Measurements from ENCODE around the gene TRIM32. TPM values are rescaled to one million over a fixed set of nuclear protein-coding genes. Genes with fewer than 3 reads are reported as not detected.

TRIM32 gene
- total RNA-seq, 1 experiment from 2014 or later = 11.6 TPM

GRCh38 chr9:116658265-116658664 lies 28.8 kb upstream of the TRIM32 start:
- Histone ChIP-seq H2AFZ (ENCODE audit: low read length) (no peak overlapping the region), H3K9me3 (ENCODE audit: low read length) (no peaks in the 10 kb centered on the region), H3K79me2 (ENCODE audit: low read length) (no peaks in the 10 kb centered on the region), H3F3A (ENCODE audit: low read length, unreplicated experiment) (no peaks in the 10 kb centered on the region), H3K4me1 (ENCODE audit: insufficient read depth, low read length) (peaks cover 7% of the 10 kb centered on the region; the same call in 1 of the 2 replicates), H3K9me2 (replicated peaks; ENCODE audit: low read length) (no peaks in the 10 kb centered on the region), H3K27ac (ENCODE audit: low read length) (no peak overlapping the region), H3K4me2 (ENCODE audit: low read length) (no peak overlapping the region), H3K27me3 (ENCODE audit: low read length) (no peaks in the 10 kb centered on the region), H3K4me3 (ENCODE audit: low read length) (no peak overlapping the region), H3K36me3 (ENCODE audit: low read depth, low read length) (no peaks in the 10 kb centered on the region), H3K9ac (ENCODE audit: low read length) (no peak overlapping the region), H4K20me1 (ENCODE audit: low read length) (no peaks in the 10 kb centered on the region)
- ChIA-PET CTCF (no interaction called here), POLR2A (ENCODE audit: unreplicated experiment) (no interaction called here)
- no peak for DNase-seq
- BruUV-seq (replicated peaks) = no TSS peak
- intact Hi-C loops (cut with micrococcal nuclease) = no loop called here
- no peak for ATAC-seq
- TF ChIP-seq CTCF (conservative IDR thresholded peaks at IDR 0.05; ENCODE audit: low read depth, low read length) = no peak
- TF ChIP-seq EZH2phosphoT487 (IDR thresholded peaks at IDR 0.05; ENCODE audit: borderline replicate concordance, low read length) = no peak
- TF ChIP-seq EZH2 (IDR thresholded peaks at IDR 0.05; ENCODE audit: low read length, unreplicated experiment) = no peak

DNA sequence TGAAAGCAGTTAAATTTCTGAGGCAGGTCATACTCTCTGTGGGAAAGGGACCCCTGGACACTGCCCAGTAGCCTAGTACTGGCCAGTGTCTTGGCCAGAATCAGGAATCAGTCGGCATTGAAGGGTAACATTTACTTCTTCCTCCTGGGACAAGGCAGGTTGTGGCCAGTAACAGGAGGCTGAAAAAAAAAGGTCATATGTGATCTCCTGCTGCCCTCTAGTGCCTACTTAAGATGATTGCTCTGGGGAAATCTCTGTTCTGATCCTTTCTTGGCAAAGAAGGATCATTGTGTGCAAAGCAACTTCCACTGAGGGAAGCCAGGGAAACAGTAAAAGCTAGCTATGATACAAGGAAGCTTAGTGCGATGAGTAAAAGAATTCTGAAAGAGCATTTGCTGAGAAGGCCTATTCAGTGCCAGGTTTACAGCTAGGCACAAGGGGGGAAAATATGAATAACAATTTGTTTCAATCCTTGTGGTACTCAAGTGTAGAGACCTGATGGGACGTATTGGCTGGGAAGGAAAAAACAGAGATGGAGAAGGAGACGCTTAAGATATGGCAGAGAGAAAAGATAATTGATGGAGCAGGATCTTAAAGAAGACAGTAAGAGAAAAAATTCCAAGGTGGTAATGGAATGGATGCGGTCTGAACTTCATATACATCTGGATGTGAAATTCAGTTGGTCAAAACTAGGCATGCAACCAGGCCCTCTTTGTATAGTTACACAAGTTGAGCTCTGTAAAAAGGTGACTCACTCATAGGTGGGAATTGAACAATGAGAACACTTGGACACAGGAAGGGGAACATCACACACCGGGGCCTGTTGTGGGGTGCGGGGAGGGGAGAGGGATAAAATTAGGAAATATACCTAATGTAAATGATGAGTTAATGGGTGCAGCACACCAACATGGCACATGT lies 25.8 kb upstream of the TRIM32 start:
- no peaks in the 10 kb centered on the region for H4K20me1 ChIP-seq (ENCODE audit: low read length)
- no peaks in the 10 kb centered on the region for H3F3A ChIP-seq (ENCODE audit: low read length, unreplicated experiment)
- H3K36me3 ChIP-seq (ENCODE audit: low read depth, low read length) = no peaks in the 10 kb centered on the region
- TF ChIP-seq EZH2phosphoT487 (IDR thresholded peaks at IDR 0.05; ENCODE audit: borderline replicate concordance, low read length) (no peak), CTCF (conservative IDR thresholded peaks at IDR 0.05; ENCODE audit: low read depth, low read length) (peak; percentile 78), EZH2 (IDR thresholded peaks at IDR 0.05; ENCODE audit: low read length, unreplicated experiment) (no peak)
- H3K9ac ChIP-seq (ENCODE audit: low read length) = no peak overlapping the region
- intact Hi-C loops (cut with micrococcal nuclease) = loop anchor here (1.0 to 5.0 kb wide), 5 partner anchors 72 to 1070 kb away; no protein-coding TSS in a partner anchor
- CTCF ChIA-PET = no interaction called here
- no peaks in the 10 kb centered on the region for H3K9me2 ChIP-seq (replicated peaks; ENCODE audit: low read length)
- H3K79me2 ChIP-seq (ENCODE audit: low read length) = no peaks in the 10 kb centered on the region
- no peaks in the 10 kb centered on the region for H3K9me3 ChIP-seq (ENCODE audit: low read length)
- no peak overlapping the region for H3K4me2 ChIP-seq (ENCODE audit: low read length)
- peak; percentile 81 for ATAC-seq
- H3K4me3 ChIP-seq (ENCODE audit: low read length) = no peak overlapping the region
- H3K4me1 ChIP-seq (ENCODE audit: insufficient read depth, low read length) = peaks cover 7% of the 10 kb centered on the region; the same call in 1 of the 2 replicates
- H3K27me3 ChIP-seq (ENCODE audit: low read length) = no peaks in the 10 kb centered on the region
- POLR2A ChIA-PET (ENCODE audit: unreplicated experiment) = no interaction called here
- no TSS peak for BruUV-seq (replicated peaks)
- H3K27ac ChIP-seq (ENCODE audit: low read length) = no peak overlapping the region
- H2AFZ ChIP-seq (ENCODE audit: low read length) = no peak overlapping the region
- DNase-seq = peak; percentile 58

Measured in PC-3 (cell line).